ENCODE measurements around the gene PLPPR1.

- TF ChIP-seq CTCF (conservative IDR thresholded peaks at IDR 0.05; ENCODE audit: low read depth, low read length) (no peak), EZH2 (IDR thresholded peaks at IDR 0.05; ENCODE audit: borderline replicate concordance, low read depth, low read length, poor library complexity, severe bottlenecking) (no peak)
These were observed 5.7 kb downstream of the PLPPR1 start for GRCh38 chr9:101034222-101034621.
